Mucosa of rectum (tissue), 2 donors: ENCODE data around the gene MYCBP2.
"Not testable (repeated sequence)": the region's sequence is repeated elsewhere in the genome, so short reads cannot be mapped to it uniquely, and the experiment has no call there.

Experiments
- H3K27ac ChIP-seq, 2 donors: one replicate each; pipeline ENCODE4 v1.7.0; 2013; ENCODE audit warnings: inconsistent platforms in 2 of 2, low read depth in 2 of 2, low read length in 2 of 2
- H3K27me3 ChIP-seq, 2 donors: one replicate each; pipeline ENCODE4 v1.7.0; 2013; ENCODE audit warnings: low read length in 2 of 2; ENCODE audit not compliant: control insufficient read depth in 2 of 2, insufficient read depth in 2 of 2
- H3K36me3 ChIP-seq, 2 donors: one replicate each; pipeline ENCODE4 v1.7.0; 2013; ENCODE audit warnings: low read length in 2 of 2; ENCODE audit not compliant: control insufficient read depth in 2 of 2, insufficient read depth in 2 of 2
- H3K4me1 ChIP-seq, 2 donors: one replicate each; pipeline ENCODE4 v1.7.0; 2013; ENCODE audit warnings: low read length in 2 of 2, mild to moderate bottlenecking in 1 of 2; ENCODE audit not compliant: control insufficient read depth in 2 of 2, insufficient read depth in 2 of 2
- H3K4me3 ChIP-seq, 2 donors: one replicate each; pipeline ENCODE4 v1.7.0; 2013; ENCODE audit warnings: low read length in 2 of 2
- H3K9ac ChIP-seq, 2 donors: one replicate each; pipeline ENCODE4 v1.7.0; 2013; ENCODE audit warnings: low read length in 2 of 2, low read depth in 1 of 2, mild to moderate bottlenecking in 1 of 2
- H3K9me3 ChIP-seq, 2 donors: one replicate each; pipeline ENCODE4 v1.7.0; 2013; ENCODE audit warnings: low read length in 2 of 2; ENCODE audit not compliant: control insufficient read depth in 2 of 2
- donor health status: healthy.
- donor health status: Normal muscosa, but diverticular disease.

MYCBP2 gene

GRCh38 chr13:77359171-77359570 lies 32.3 kb upstream of the MYCBP2 start:
- Histone ChIP-seq H3K4me1 (no peaks in the 10 kb centered on the region), H3K27me3 (no peaks in the 10 kb centered on the region), H3K36me3 (no peaks in the 10 kb centered on the region), H3K4me3 (no peak overlapping the region), H3K9me3 (no peaks in the 10 kb centered on the region), H3K9ac (no peak overlapping the region), H3K27ac (no peak overlapping the region)

- Histone ChIP-seq H3K36me3 (no peaks in the 10 kb centered on the region), H3K9me3 (no peaks in the 10 kb centered on the region), H3K27ac (no peak overlapping the region), H3K9ac (no peak overlapping the region), H3K4me3 (no peak overlapping the region), H3K4me1 (no peaks in the 10 kb centered on the region), H3K27me3 (no peaks in the 10 kb centered on the region)
These were observed 31.1 kb upstream of the MYCBP2 start for GRCh38 chr13:77358001-77358400.

- Histone ChIP-seq H3K4me3 (no peak overlapping the region), H3K27ac (no peak overlapping the region), H3K36me3 (no peaks in the 10 kb centered on the region), H3K4me1 (no peaks in the 10 kb centered on the region), H3K9ac (no peak overlapping the region), H3K27me3 (no peaks in the 10 kb centered on the region), H3K9me3 (no peaks in the 10 kb centered on the region)
These were observed 29.3 kb upstream of the MYCBP2 start for GRCh38 chr13:77356155-77356554.

GRCh38 chr13:77353995-77354394 lies 27.1 kb upstream of the MYCBP2 start:
- Histone ChIP-seq H3K27ac (peak overlapping the region in 1 of 2 donors; percentile 4), H3K36me3 (no peaks in the 10 kb centered on the region)

GRCh38 chr13:77351315-77351714 lies 24.4 kb upstream of the MYCBP2 start:
- Histone ChIP-seq H3K9me3 (no peaks in the 10 kb centered on the region), H3K27ac (no peak overlapping the region), H3K36me3 (no peaks in the 10 kb centered on the region), H3K4me3 (no peak overlapping the region), H3K4me1 (no peaks in the 10 kb centered on the region), H3K9ac (no peak overlapping the region), H3K27me3 (no peaks in the 10 kb centered on the region)

More at GRCh38 chr13:77353995-77354394, 27.1 kb upstream of the MYCBP2 start:
- Histone ChIP-seq H3K4me1 (no peaks in the 10 kb centered on the region), H3K27me3 (no peaks in the 10 kb centered on the region), H3K9ac (no peak overlapping the region), H3K4me3 (no peak overlapping the region), H3K9me3 (no peaks in the 10 kb centered on the region)

- no peak overlapping the region for H3K4me3 ChIP-seq
These were observed 23.9 kb upstream of the MYCBP2 start for GRCh38 chr13:77350811-77351210.

GRCh38 chr13:77349365-77349764 lies 22.5 kb upstream of the MYCBP2 start:
- Histone ChIP-seq H3K36me3 (no peaks in the 10 kb centered on the region), H3K27me3 (no peaks in the 10 kb centered on the region), H3K4me3 (no peak overlapping the region), H3K9ac (no peak overlapping the region), H3K4me1 (no peaks in the 10 kb centered on the region), H3K9me3 (no peaks in the 10 kb centered on the region), H3K27ac (no peak overlapping the region)

More at GRCh38 chr13:77350811-77351210, 23.9 kb upstream of the MYCBP2 start:
- Histone ChIP-seq H3K27me3 (no peaks in the 10 kb centered on the region), H3K36me3 (no peaks in the 10 kb centered on the region), H3K27ac (no peak overlapping the region), H3K9me3 (no peaks in the 10 kb centered on the region), H3K9ac (no peak overlapping the region), H3K4me1 (no peaks in the 10 kb centered on the region)

GRCh38 chr13:77347351-77347750 lies 20.5 kb upstream of the MYCBP2 start:
- H3K4me1 ChIP-seq, H3K27me3 ChIP-seq, H3K4me3 ChIP-seq, H3K36me3 ChIP-seq, H3K9me3 ChIP-seq, H3K27ac ChIP-seq, H3K9ac ChIP-seq: not testable (repeated sequence)

- no peak overlapping the region for H3K27ac ChIP-seq
- H3K9ac ChIP-seq, result no peak overlapping the region
- H3K9me3 ChIP-seq, result no peaks in the 10 kb centered on the region
- no peak overlapping the region for H3K4me3 ChIP-seq
- H3K36me3 ChIP-seq, result no peaks in the 10 kb centered on the region
- no peaks in the 10 kb centered on the region for H3K4me1 ChIP-seq
- no peaks in the 10 kb centered on the region for H3K27me3 ChIP-seq
These were observed 18.4 kb upstream of the MYCBP2 start for GRCh38 chr13:77345150-77345780.

- Histone ChIP-seq H3K27ac (no peak overlapping the region), H3K9ac (no peak overlapping the region), H3K4me1 (no peaks in the 10 kb centered on the region), H3K4me3 (no peak overlapping the region), H3K9me3 (no peaks in the 10 kb centered on the region), H3K36me3 (no peaks in the 10 kb centered on the region), H3K27me3 (no peaks in the 10 kb centered on the region)
These were observed 16.9 kb upstream of the MYCBP2 start for GRCh38 chr13:77343841-77344240.

- peak overlapping the region; percentile 30 to 46 for H3K27ac ChIP-seq
- no peaks in the 10 kb centered on the region for H3K9me3 ChIP-seq
- H3K4me3 ChIP-seq, result no peak overlapping the region
- H3K9ac ChIP-seq, result no peak overlapping the region
- no peaks in the 10 kb centered on the region for H3K27me3 ChIP-seq
- peaks cover 0 to 2% of the 10 kb centered on the region in 2 donors for H3K4me1 ChIP-seq
- no peaks in the 10 kb centered on the region for H3K36me3 ChIP-seq
These were observed 12.5 kb upstream of the MYCBP2 start for GRCh38 chr13:77339408-77339807.
